ENCODE results near the gene ANTXR2.

The ANTXR2 gene

DNA sequence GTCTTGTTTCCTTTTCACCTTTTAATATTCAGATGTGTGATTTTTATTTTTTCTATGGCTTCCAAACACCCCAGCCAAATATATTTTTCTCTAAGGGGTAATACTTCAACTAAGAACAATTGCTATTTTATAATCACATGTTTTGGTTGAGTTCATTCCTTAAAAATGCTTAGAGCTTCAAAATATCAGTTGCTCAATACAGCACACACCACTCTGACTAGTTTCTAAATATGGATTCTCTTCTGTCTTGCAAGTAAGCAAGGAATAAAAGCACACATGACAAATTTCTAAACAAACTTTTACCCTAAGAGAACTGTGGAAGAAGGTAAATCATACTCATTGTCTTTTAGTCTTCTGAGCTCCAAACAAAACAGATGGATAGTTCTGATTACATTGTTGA lies 27.2 kb downstream of the ANTXR2 start:
- TF ChIP-seq, protein P1, sequence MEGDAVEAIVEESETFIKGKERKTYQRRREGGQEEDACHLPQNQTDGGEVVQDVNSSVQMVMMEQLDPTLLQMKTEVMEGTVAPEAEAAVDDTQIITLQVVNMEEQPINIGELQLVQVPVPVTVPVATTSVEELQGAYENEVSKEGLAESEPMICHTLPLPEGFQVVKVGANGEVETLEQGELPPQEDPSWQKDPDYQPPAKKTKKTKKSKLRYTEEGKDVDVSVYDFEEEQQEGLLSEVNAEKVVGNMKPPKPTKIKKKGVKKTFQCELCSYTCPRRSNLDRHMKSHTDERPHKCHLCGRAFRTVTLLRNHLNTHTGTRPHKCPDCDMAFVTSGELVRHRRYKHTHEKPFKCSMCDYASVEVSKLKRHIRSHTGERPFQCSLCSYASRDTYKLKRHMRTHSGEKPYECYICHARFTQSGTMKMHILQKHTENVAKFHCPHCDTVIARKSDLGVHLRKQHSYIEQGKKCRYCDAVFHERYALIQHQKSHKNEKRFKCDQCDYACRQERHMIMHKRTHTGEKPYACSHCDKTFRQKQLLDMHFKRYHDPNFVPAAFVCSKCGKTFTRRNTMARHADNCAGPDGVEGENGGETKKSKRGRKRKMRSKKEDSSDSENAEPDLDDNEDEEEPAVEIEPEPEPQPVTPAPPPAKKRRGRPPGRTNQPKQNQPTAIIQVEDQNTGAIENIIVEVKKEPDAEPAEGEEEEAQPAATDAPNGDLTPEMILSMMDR (IDR thresholded peaks at IDR 0.05; ENCODE audit: low read depth, low read length): no peak
- H3K4me3 ChIP-seq (replicated peaks in 1 of 2; ENCODE audit: low read depth in 2 of 2, low read length in 2 of 2): no peak overlapping the region
- DNase-seq (ENCODE audit: low read depth in 2 of 2): peak; percentile 78 to 85

DNA sequence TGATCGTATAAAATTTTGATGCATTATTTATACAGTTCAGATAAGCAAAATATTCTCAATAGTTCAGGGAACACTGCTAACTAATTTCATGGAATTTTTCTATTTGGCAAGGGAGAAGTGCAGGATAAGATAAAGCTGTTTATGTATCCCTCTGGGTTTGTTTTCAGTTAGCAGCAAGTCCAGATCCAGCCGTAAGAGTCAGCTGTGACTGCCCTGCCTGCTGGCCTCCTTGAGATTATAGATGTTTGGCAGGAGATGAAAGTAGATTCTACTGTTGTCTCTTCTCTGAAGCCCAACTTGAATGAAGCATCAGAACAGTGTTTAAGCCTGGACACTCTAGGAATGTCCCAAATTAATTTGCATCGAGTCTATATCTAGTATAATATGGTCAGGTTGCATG lies 29.5 kb downstream of the ANTXR2 start:
- H3K4me3 ChIP-seq (replicated peaks in 1 of 2; ENCODE audit: low read depth in 2 of 2, low read length in 2 of 2): no peak overlapping the region
- peak in 1 of 2 donors; percentile 73 for DNase-seq (ENCODE audit: low read depth in 2 of 2)

DNA sequence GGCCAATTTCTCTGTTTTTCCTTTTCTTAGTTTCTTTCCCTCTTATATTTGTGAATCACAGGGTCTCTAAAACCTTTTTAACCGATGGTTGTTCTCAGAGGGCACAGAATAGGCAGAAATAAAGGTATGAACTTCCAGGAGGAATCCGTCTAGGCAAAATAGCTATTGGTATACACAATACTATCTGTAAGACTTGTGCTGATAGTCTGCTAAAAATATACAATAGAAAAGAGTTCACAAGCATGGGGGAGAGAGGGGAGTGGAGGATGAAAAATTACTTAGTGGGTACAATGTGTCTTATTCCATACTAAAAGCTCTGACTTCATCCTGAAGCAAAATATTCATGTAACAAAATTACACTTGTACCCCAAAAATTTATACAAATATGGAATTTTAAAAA lies 30.2 kb downstream of the ANTXR2 start:
- no peak for DNase-seq (ENCODE audit: low read depth in 2 of 2)
- H3K4me3 ChIP-seq (replicated peaks in 1 of 2; ENCODE audit: low read depth in 2 of 2, low read length in 2 of 2): no peak overlapping the region
- TF ChIP-seq, protein P1 (IDR thresholded peaks at IDR 0.05; ENCODE audit: low read depth, low read length): no peak

More for the DNA sequence above, 29.5 kb downstream of the ANTXR2 start:
- TF ChIP-seq, protein P1 (IDR thresholded peaks at IDR 0.05; ENCODE audit: low read depth, low read length): no peak

DNA sequence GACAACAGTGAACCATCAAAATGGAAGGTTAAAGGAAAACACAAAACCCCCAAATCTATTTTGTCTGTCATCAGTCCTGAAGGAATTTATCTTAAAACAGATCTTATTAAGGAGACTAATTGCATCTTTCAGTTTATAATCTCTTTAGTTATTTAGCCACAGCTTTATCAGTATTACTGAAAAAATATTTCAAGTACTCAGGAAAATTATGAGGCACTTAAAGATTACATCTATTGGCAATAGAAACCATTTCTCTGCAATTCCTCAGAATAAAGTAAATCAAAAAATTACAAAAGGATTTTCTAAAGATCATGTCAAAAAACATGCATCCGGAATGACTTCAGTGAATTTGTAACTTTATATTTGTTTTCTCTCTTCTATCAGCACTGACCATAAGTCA lies 35.2 kb downstream of the ANTXR2 start:
- no peak for DNase-seq (ENCODE audit: low read depth in 2 of 2)
- H3K4me3 ChIP-seq (replicated peaks in 1 of 2; ENCODE audit: low read depth in 2 of 2, low read length in 2 of 2): no peak overlapping the region
- TF ChIP-seq, protein P1 (IDR thresholded peaks at IDR 0.05; ENCODE audit: low read depth, low read length): no peak

DNA sequence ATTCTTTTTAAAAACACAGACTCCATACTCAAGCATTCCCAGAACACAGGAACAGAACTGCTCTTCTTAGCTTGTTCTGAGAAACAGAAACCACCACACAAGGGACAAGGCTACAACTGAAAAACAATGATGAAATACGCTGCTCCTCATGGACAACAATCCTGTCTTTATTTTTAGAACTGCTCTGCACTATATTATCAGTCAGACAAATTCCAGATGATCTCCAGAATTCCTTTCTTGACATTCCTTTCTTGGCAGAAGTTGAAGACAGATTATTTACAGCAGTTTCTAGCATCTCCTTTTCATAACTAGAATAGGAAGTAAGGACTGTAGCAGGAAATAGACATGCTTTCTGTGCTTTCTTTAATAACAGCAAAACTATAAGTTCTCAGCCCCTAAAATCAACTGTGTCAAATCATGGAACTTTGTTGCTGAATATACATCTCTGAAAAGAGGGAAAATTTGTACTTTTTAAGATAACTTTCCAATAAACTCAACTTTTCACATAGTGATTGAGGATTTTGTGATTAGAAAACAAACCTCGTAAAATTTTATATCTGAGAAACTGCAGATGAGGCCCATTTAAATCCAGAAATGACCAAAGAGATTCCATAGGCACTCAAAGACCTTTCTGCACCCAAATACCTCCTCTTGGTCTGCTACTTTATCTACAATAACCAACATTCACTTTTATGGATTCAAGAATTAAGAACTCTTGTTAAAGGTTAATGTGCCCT lies 35.9 kb downstream of the ANTXR2 start:
- peak overlapping the region in 1 of 2 donors; percentile 22 for H3K4me3 ChIP-seq (replicated peaks in 1 of 2; ENCODE audit: low read depth in 2 of 2, low read length in 2 of 2)
- TF ChIP-seq, protein P1 (IDR thresholded peaks at IDR 0.05; ENCODE audit: low read depth, low read length): no peak
- DNase-seq (ENCODE audit: low read depth in 2 of 2): peak; percentile 74 to 96

DNA sequence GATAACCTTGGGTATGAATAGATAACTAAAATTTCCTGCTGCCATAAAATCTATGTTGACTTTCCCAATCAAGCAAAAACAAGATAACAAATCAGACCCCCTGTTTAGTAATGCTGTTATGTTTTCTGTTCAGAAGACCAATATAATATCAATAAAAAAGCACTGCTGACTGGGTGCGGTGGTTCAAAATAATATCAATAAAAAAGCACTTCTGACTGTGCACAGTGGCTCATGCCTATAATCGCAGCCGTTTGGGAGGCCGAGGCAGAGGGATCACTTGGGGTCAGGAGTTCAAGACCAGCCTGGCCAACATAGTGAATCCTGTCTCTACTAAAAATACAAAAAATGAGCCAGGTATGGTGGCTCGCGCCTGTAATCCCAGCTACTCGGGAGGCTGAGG lies 36.7 kb downstream of the ANTXR2 start:
- TF ChIP-seq, protein P1 (IDR thresholded peaks at IDR 0.05; ENCODE audit: low read depth, low read length): no peak
- DNase-seq (ENCODE audit: low read depth in 2 of 2): no peak
- H3K4me3 ChIP-seq (replicated peaks in 1 of 2; ENCODE audit: low read depth in 2 of 2, low read length in 2 of 2): no peak overlapping the region

DNA sequence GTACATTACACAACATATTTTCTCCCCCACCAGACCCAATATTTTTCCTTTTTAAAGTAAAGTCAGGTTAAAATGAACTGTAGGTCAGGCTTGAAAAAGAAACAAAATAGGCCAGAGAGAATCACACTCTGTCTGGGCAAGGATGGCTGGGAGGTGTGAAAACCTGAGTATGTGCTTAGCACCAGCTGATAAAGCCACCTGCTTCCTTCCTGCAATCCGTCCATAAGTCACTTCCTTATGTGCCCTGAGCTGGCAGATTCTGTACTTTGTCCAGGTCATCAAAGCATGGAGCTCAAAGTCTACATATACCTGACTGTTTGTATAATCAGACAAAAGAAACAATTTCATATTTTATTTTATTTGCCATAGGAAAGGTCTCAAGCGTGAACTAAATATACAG lies 37.7 kb downstream of the ANTXR2 start:
- TF ChIP-seq, protein P1 (IDR thresholded peaks at IDR 0.05; ENCODE audit: low read depth, low read length): no peak
- no peak for DNase-seq (ENCODE audit: low read depth in 2 of 2)
- no peak overlapping the region for H3K4me3 ChIP-seq (replicated peaks in 1 of 2; ENCODE audit: low read depth in 2 of 2, low read length in 2 of 2)

Data from cardiac fibroblast (primary cell).